ENCODE data around the gene TUBA1A.
"Not testable (repeated sequence)": the region's sequence is repeated elsewhere in the genome, so short reads cannot be mapped to it uniquely, and the experiment has no call there.

TUBA1A gene

DNA sequence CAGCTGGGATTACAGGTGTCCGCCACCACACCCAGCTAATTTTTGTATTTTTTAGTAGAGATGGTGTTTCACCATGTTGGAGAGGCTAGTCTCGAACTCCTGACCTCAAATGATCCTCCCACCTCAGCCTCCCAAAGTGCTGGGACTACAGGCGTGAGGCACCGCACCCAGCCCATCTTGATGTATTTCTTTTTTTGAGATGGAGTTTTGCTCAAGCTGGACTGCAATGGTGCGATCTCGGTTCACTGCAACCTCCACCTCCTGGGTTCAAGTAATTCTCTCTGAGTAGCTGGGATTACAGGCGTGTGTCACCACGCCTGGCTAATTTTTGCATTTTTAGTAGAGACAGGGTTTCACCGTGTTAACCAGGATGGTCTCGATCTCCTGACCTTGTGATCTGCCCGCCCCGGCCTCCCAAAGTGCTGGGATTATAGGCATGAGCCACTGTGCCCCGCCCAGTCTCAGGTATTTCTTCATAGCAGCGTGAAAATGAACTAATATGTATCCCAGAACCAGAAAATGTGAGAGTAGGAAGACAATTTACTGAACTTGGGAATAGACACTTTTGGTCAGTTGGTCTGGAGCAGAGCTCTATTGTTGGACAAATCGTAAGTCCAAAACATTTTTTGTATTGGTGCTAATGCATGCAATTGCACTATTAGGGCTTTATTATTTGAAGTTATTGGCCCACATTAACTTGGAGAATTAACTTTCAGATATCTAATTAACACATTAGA is 5.5 kb downstream of the TUBA1A start:
- not testable (repeated sequence) for H3K9me3 ChIP-seq (replicated peaks; ENCODE audit: low read length); H3K27me3 ChIP-seq (ENCODE audit: control insufficient read depth, insufficient read depth, low read length); H3K4me3 ChIP-seq (ENCODE audit: low read length); H3K4me1 ChIP-seq (ENCODE audit: control insufficient read depth, insufficient read depth, low read length); H3K4me2 ChIP-seq (ENCODE audit: low read length); H3K9ac ChIP-seq (ENCODE audit: low read depth, low read length)
- peaks cover 20% of the 10 kb centered on the region for H3K36me3 ChIP-seq (ENCODE audit: insufficient read depth, low read length)

GRCh38 chr12:49174218-49174617 is 14.7 kb downstream of the TUBA1A start:
- H3K27me3 ChIP-seq (ENCODE audit: control insufficient read depth, insufficient read depth, low read length): no peaks in the 10 kb centered on the region
- no peaks in the 10 kb centered on the region for H3K9me3 ChIP-seq (replicated peaks; ENCODE audit: low read length)
- H3K4me3 ChIP-seq (ENCODE audit: low read length): no peak overlapping the region
- no peak overlapping the region for H3K9ac ChIP-seq (ENCODE audit: low read depth, low read length)
- H3K36me3 ChIP-seq (ENCODE audit: insufficient read depth, low read length): no peaks in the 10 kb centered on the region
- no peak overlapping the region for H3K4me2 ChIP-seq (ENCODE audit: low read length)
- H3K4me1 ChIP-seq (ENCODE audit: control insufficient read depth, insufficient read depth, low read length): no peaks in the 10 kb centered on the region

GRCh38 chr12:49170924-49171323 is 18.0 kb downstream of the TUBA1A start:
- Histone ChIP-seq H3K9me3 (replicated peaks; ENCODE audit: low read length) (no peaks in the 10 kb centered on the region), H3K4me2 (ENCODE audit: low read length) (no peak overlapping the region), H3K27me3 (ENCODE audit: control insufficient read depth, insufficient read depth, low read length) (no peaks in the 10 kb centered on the region), H3K9ac (ENCODE audit: low read depth, low read length) (no peak overlapping the region), H3K4me1 (ENCODE audit: control insufficient read depth, insufficient read depth, low read length) (no peaks in the 10 kb centered on the region), H3K4me3 (ENCODE audit: low read length) (no peak overlapping the region), H3K36me3 (ENCODE audit: insufficient read depth, low read length) (no peaks in the 10 kb centered on the region)

DNA sequence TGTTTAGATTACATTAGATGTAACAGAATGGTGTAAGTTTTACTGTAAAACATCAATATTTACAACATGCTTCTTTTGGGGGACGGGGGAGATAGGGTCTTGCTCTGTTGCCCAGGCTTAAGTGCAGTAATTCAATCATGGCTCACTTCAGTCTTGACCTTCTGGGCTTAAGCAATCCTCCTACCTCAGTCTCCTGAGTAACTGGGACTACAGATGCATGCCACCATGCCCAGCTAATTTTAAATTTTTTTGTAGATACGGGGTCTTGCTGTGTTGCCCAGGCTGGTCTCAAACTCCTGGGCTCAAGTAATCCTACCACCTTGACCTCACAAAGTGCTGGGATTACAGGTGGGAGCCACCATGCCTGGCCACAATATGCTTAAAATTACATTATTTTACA is 23.8 kb downstream of the TUBA1A start:
- Histone ChIP-seq H3K4me3 (ENCODE audit: low read length) (no peak overlapping the region), H3K27me3 (ENCODE audit: control insufficient read depth, insufficient read depth, low read length) (no peaks in the 10 kb centered on the region), H3K9me3 (replicated peaks; ENCODE audit: low read length) (no peaks in the 10 kb centered on the region), H3K9ac (ENCODE audit: low read depth, low read length) (no peak overlapping the region), H3K4me1 (ENCODE audit: control insufficient read depth, insufficient read depth, low read length) (no peaks in the 10 kb centered on the region), H3K4me2 (ENCODE audit: low read length) (no peak overlapping the region), H3K36me3 (ENCODE audit: insufficient read depth, low read length) (no peaks in the 10 kb centered on the region)

- not testable (repeated sequence) for H3K27me3 ChIP-seq (ENCODE audit: control insufficient read depth, insufficient read depth, low read length); H3K9me3 ChIP-seq (replicated peaks; ENCODE audit: low read length); H3K4me2 ChIP-seq (ENCODE audit: low read length); H3K36me3 ChIP-seq (ENCODE audit: insufficient read depth, low read length); H3K9ac ChIP-seq (ENCODE audit: low read depth, low read length); H3K4me1 ChIP-seq (ENCODE audit: control insufficient read depth, insufficient read depth, low read length); H3K4me3 ChIP-seq (ENCODE audit: low read length)
These were observed 27.0 kb downstream of the TUBA1A start for GRCh38 chr12:49161901-49162300.

DNA sequence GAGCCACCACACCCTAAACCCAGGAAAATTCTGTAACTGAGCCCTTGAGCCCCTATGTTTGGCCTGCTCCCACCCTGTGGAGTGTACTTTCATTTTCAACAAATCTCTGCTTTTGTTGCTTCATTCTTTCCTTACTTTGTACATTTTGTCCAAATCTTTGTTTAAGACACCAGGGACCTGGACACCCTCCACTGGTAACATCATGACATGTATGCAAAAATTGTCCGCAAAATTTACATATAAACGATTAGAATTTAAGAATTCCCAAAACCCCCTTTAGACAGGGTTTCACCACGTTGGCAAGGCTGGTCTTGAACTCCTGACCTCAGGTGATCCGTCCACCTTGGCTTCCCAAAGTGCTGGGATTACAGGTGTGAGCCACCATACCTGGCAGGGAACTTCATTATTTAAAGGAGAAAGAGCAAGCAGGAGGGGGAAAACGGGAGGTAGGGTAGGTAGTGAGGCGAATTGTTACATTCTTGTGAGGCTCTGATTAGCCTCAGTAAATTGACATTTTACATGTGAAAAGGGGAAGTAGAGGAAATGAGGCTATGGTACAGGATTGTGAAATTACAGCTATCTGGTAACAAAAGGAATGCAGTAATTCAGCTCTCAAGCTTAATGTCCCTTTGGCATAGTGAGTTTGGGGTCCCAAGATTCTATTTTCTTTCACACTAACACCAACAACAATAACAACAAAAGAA is 27.6 kb downstream of the TUBA1A start:
- Histone ChIP-seq H3K4me3 (ENCODE audit: low read length) (no peak overlapping the region), H3K9ac (ENCODE audit: low read depth, low read length) (no peak overlapping the region), H3K4me1 (ENCODE audit: control insufficient read depth, insufficient read depth, low read length) (no peaks in the 10 kb centered on the region), H3K36me3 (ENCODE audit: insufficient read depth, low read length) (no peaks in the 10 kb centered on the region), H3K4me2 (ENCODE audit: low read length) (no peak overlapping the region), H3K9me3 (replicated peaks; ENCODE audit: low read length) (no peaks in the 10 kb centered on the region), H3K27me3 (ENCODE audit: control insufficient read depth, insufficient read depth, low read length) (no peaks in the 10 kb centered on the region)

- no peak overlapping the region for H3K4me3 ChIP-seq (ENCODE audit: low read length)
- H3K4me2 ChIP-seq (ENCODE audit: low read length): no peak overlapping the region
- no peaks in the 10 kb centered on the region for H3K9me3 ChIP-seq (replicated peaks; ENCODE audit: low read length)
- no peaks in the 10 kb centered on the region for H3K4me1 ChIP-seq (ENCODE audit: control insufficient read depth, insufficient read depth, low read length)
- H3K27me3 ChIP-seq (ENCODE audit: control insufficient read depth, insufficient read depth, low read length): no peaks in the 10 kb centered on the region
- no peak overlapping the region for H3K9ac ChIP-seq (ENCODE audit: low read depth, low read length)
- H3K36me3 ChIP-seq (ENCODE audit: insufficient read depth, low read length): no peaks in the 10 kb centered on the region
These were observed 28.5 kb downstream of the TUBA1A start for GRCh38 chr12:49160399-49160798.

- H3K4me1 ChIP-seq (ENCODE audit: control insufficient read depth, insufficient read depth, low read length): no peaks in the 10 kb centered on the region
- H3K4me3 ChIP-seq (ENCODE audit: low read length): no peak overlapping the region
- no peaks in the 10 kb centered on the region for H3K36me3 ChIP-seq (ENCODE audit: insufficient read depth, low read length)
- no peak overlapping the region for H3K4me2 ChIP-seq (ENCODE audit: low read length)
- no peaks in the 10 kb centered on the region for H3K27me3 ChIP-seq (ENCODE audit: control insufficient read depth, insufficient read depth, low read length)
- H3K9me3 ChIP-seq (replicated peaks; ENCODE audit: low read length): no peaks in the 10 kb centered on the region
- H3K9ac ChIP-seq (ENCODE audit: low read depth, low read length): no peak overlapping the region
These were observed 34.7 kb downstream of the TUBA1A start for GRCh38 chr12:49154221-49154620.

GRCh38 chr12:49147384-49147783 is 41.5 kb downstream of the TUBA1A start:
- Histone ChIP-seq H3K36me3 (ENCODE audit: insufficient read depth, low read length) (no peaks in the 10 kb centered on the region), H3K4me2 (ENCODE audit: low read length) (no peak overlapping the region), H3K4me1 (ENCODE audit: control insufficient read depth, insufficient read depth, low read length) (no peaks in the 10 kb centered on the region)

GRCh38 chr12:49146406-49146805 is 42.5 kb downstream of the TUBA1A start:
- no peaks in the 10 kb centered on the region for H3K36me3 ChIP-seq (ENCODE audit: insufficient read depth, low read length)
- no peak overlapping the region for H3K9ac ChIP-seq (ENCODE audit: low read depth, low read length)
- no peaks in the 10 kb centered on the region for H3K9me3 ChIP-seq (replicated peaks; ENCODE audit: low read length)
- H3K4me3 ChIP-seq (ENCODE audit: low read length): no peak overlapping the region
- no peak overlapping the region for H3K4me2 ChIP-seq (ENCODE audit: low read length)
- no peaks in the 10 kb centered on the region for H3K4me1 ChIP-seq (ENCODE audit: control insufficient read depth, insufficient read depth, low read length)
- no peaks in the 10 kb centered on the region for H3K27me3 ChIP-seq (ENCODE audit: control insufficient read depth, insufficient read depth, low read length)

More at GRCh38 chr12:49147384-49147783, 41.5 kb downstream of the TUBA1A start:
- Histone ChIP-seq H3K27me3 (ENCODE audit: control insufficient read depth, insufficient read depth, low read length) (no peaks in the 10 kb centered on the region), H3K9me3 (replicated peaks; ENCODE audit: low read length) (no peaks in the 10 kb centered on the region), H3K4me3 (ENCODE audit: low read length) (no peak overlapping the region), H3K9ac (ENCODE audit: low read depth, low read length) (no peak overlapping the region)

DNA sequence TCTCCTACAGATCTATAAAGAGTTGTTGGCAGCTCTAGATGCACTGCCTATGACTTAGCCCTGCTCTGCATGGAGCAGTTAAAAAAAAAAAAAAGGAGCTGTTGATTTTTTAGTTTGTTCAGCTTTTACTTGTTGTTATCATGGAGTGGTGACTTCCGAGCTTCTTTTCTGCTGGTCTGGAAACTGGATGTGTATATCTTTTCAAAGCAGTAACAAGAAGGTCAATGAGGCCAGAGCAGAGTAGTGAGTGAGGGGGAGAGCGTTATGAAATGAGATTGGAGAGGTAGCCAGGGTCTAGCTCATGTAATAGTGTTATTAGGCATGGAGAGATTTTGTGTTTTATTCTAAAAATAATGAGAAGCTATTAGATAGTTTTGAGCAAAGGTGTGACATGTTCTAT is 44.5 kb downstream of the TUBA1A start:
- H3K4me1 ChIP-seq (ENCODE audit: control insufficient read depth, insufficient read depth, low read length): no peaks in the 10 kb centered on the region
- H3K9me3 ChIP-seq (replicated peaks; ENCODE audit: low read length): no peaks in the 10 kb centered on the region
- H3K4me3 ChIP-seq (ENCODE audit: low read length): no peak overlapping the region
- no peaks in the 10 kb centered on the region for H3K36me3 ChIP-seq (ENCODE audit: insufficient read depth, low read length)
- H3K27me3 ChIP-seq (ENCODE audit: control insufficient read depth, insufficient read depth, low read length): no peaks in the 10 kb centered on the region
- no peak overlapping the region for H3K9ac ChIP-seq (ENCODE audit: low read depth, low read length)
- no peak overlapping the region for H3K4me2 ChIP-seq (ENCODE audit: low read length)

DNA sequence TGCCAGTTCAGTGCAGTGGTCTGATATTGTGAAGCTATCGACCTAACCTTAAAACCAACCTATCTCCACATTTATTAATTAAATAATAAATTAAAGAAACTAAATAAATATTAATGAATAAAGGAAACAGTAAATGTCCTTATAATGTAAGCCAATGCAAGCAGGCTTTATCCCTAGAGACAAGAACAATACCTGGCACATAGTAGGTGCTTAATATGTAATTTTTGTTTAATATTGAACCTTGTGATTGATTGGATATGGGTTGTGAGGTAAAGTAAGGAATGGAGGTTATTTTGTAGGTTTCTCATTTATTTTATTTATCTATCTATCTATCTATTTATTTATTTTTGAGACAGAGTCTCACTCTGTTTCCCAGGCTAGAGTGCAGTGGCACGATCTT is 49.9 kb downstream of the TUBA1A start:
- H3K36me3 ChIP-seq (ENCODE audit: insufficient read depth, low read length): no peaks in the 10 kb centered on the region

More for the DNA sequence above, 49.9 kb downstream of the TUBA1A start:
- Histone ChIP-seq H3K4me3 (ENCODE audit: low read length) (no peak overlapping the region), H3K4me2 (ENCODE audit: low read length) (no peak overlapping the region), H3K4me1 (ENCODE audit: control insufficient read depth, insufficient read depth, low read length) (no peaks in the 10 kb centered on the region), H3K9ac (ENCODE audit: low read depth, low read length) (no peak overlapping the region), H3K9me3 (replicated peaks; ENCODE audit: low read length) (no peaks in the 10 kb centered on the region), H3K27me3 (ENCODE audit: control insufficient read depth, insufficient read depth, low read length) (no peaks in the 10 kb centered on the region)
